ENCODE data around the gene CNN2. TPM values are rescaled to one million over a fixed set of nuclear protein-coding genes. Genes with fewer than 3 reads are reported as not detected.

The CNN2 gene
- total RNA-seq, 1 experiment from 2014 or later, result 524 TPM

DNA sequence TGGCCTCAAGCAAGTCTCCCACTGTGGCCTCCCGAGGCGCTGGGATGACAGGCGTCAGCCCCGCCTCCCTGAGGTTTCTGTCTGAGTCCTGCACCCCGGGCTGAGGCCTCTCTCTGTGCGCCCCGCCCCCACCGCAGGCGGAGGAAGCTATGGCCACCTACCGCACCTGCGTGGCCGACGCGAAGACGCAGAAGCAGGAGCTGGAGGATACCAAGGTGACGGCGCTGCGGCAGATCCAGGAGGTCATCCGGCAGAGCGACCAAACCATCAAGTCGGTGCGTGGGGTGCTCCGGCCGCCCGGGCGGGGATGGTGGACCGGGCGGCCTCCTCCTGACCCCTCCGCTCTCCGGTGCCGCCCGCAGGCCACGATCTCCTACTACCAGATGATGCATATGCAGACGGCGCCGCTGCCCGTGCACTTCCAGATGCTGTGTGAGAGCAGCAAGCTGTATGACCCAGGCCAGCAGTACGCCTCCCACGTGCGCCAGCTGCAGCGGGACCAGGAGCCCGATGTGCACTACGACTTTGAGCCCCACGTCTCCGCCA is 53.2 kb downstream of the CNN2 start:
- peak; percentile 59 for DNase-seq
- Histone ChIP-seq H4K5ac (ENCODE audit: insufficient read length, low read depth, low read length) (no peak overlapping the region), H3T11ph (ENCODE audit: low read length) (no peak overlapping the region), H2BK20ac (ENCODE audit: low read depth, low read length, poor library complexity, severe bottlenecking) (no peak overlapping the region), H3K4ac (ENCODE audit: low read depth, low read length) (no peak overlapping the region), H4K8ac (replicated peaks; ENCODE audit: insufficient read length, low read depth, low read length) (no peak overlapping the region), H3K79me1 (ENCODE audit: insufficient read depth, low read depth, low read length, poor library complexity, severe bottlenecking) (no peaks in the 10 kb centered on the region), H4K20me1 (ENCODE audit: control insufficient read depth, insufficient read depth, insufficient read length) (no peaks in the 10 kb centered on the region), H2BK120ac (ENCODE audit: low read depth, low read length, poor library complexity, severe bottlenecking) (no peak overlapping the region), H2BK12ac (ENCODE audit: insufficient read length, low read depth, low read length) (no peak overlapping the region), H2BK5ac (ENCODE audit: insufficient read length, low read length) (no peak overlapping the region), H3K79me2 (ENCODE audit: insufficient read depth, low read length) (no peaks in the 10 kb centered on the region), H4K91ac (ENCODE audit: insufficient read length, low read depth, low read length) (no peak overlapping the region), H3K4me1 (ENCODE audit: insufficient read depth, low read length) (no peaks in the 10 kb centered on the region), H2BK15ac (ENCODE audit: low read depth, low read length) (no peak overlapping the region), H3K18ac (ENCODE audit: insufficient read length, low read depth, low read length) (no peak overlapping the region), H2AFZ (ENCODE audit: low read length) (no peak overlapping the region), H3K23ac (ENCODE audit: insufficient read length, low read depth, low read length) (no peak overlapping the region), H3K23me2 (ENCODE audit: insufficient read length, low read depth, low read length, poor library complexity, severe bottlenecking) (no peaks in the 10 kb centered on the region), H2AK5ac (ENCODE audit: insufficient read length, low read length) (no peak overlapping the region), H3K9ac (ENCODE audit: extremely low read depth, insufficient read length, low read length) (no peak overlapping the region), H3K9me3 (ENCODE audit: control insufficient read depth, low read depth, low read length) (no peaks in the 10 kb centered on the region), H3K14ac (ENCODE audit: insufficient read depth, low read length) (no peak overlapping the region), H3K4me2 (ENCODE audit: insufficient read depth, insufficient read length, low read length) (no peak overlapping the region), H3K27me3 (ENCODE audit: insufficient read depth, low read length) (no peaks in the 10 kb centered on the region), H3K27ac (ENCODE audit: insufficient read length, low read depth, low read length) (no peak overlapping the region), H3K56ac (ENCODE audit: insufficient read length, low read depth, low read length) (no peak overlapping the region)
- WGBS (ENCODE audit: extremely low coverage, insufficient read length, low lambda C conversion rate), result no CpG with 5 or more reads among the region's 45 CpGs
- Mint-ChIP-seq H3K4me1 (peaks cover 3 to 9% of the 10 kb centered on the region in 2 experiments; a peak in 2 of 4 replicates), H3K27ac (no peak overlapping the region; a peak in 1 of 7 replicates), H3K36me3 (ENCODE audit: insufficient read depth in 1 of 3, low read depth in 3 of 3) (peaks cover 14 to 46% (median 41%) of the 10 kb centered on the region in 3 experiments), H3K27me3 (ENCODE audit: low read depth) (peaks cover 1% of the 10 kb centered on the region), H3K4me3 (no peak overlapping the region), H3K9me3 (no peaks in the 10 kb centered on the region)
- no peak; the same call in 2 of the 3 replicates for TF ChIP-seq CTCF (conservative IDR thresholded peaks at IDR 0.05)

All from H9 (cell line).